SH-SY5Y (cell line): ENCODE results near the gene GSG1L.

Source experiments
- GATA2 ChIP-seq: IDR thresholded peaks from 2 replicates; pipeline ENCODE4 v1.6.1; 2011; ENCODE audit warnings: mild to moderate bottlenecking, low read depth, low read length
- GATA3 ChIP-seq: IDR thresholded peaks from 2 replicates; pipeline ENCODE4 v1.6.1; 2011; ENCODE audit warnings: low read depth, mild to moderate bottlenecking, low read length, moderate library complexity

The GSG1L gene

DNA sequence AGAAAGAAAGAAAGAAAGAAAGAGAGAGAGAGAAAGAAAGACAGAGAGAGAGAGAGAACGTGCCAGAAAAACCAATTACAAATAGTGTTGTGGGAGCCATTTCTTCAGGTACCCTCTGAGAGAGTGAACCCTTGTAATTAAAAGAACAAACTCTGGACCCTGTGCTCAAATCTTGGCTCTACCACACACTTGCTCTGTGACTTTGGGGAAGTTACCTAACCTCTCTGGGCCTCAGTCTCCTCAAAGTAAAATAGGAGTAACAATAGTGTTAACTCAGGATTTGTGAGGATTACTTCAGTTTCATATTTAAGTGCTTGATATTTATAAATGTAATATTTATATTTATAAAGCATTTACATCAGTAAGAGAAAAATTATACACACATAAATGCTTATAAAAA is 139.8 kb downstream of the GSG1L start:
- no peak for TF ChIP-seq GATA2
- TF ChIP-seq GATA3: no peak

DNA sequence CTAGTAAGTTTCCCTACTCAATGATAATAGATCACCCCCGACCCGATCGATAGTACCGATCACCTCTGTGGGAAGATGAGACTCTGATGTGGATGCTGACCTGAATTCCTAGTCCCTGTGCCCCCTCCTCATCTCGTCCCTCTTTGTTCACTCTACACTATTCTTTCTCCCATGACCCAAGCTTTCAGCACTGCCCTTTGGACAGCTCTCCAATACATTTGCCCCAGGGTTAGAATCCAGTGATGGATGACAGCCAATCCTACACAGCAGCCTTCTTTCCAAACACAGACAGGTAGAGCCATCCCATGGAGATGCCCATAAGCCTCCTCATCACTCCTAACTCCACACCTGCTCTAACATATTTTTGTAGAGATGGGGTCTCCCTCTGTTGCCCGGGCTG is 141.1 kb downstream of the GSG1L start:
- TF ChIP-seq GATA3 (no peak), GATA2 (no peak)

DNA sequence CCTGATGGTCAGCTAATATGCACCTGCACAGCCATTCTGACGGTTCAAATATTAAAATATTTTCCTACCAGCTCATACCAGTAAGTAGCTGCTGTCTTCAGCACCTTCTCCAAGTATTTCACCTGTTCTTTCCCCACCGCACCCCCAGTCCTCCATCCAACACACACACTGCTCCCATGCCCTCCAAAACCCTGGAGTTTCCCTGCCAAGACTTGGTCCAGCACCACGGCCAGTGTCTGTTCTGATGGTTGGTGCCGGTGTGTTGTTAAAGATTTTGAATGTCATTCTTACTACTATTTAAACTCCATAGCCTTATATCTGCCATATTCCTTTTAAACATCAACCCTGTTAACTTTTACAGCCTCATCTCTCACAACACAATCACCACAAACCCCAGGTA is 142.4 kb downstream of the GSG1L start:
- TF ChIP-seq GATA3 (no peak), GATA2 (no peak)

DNA sequence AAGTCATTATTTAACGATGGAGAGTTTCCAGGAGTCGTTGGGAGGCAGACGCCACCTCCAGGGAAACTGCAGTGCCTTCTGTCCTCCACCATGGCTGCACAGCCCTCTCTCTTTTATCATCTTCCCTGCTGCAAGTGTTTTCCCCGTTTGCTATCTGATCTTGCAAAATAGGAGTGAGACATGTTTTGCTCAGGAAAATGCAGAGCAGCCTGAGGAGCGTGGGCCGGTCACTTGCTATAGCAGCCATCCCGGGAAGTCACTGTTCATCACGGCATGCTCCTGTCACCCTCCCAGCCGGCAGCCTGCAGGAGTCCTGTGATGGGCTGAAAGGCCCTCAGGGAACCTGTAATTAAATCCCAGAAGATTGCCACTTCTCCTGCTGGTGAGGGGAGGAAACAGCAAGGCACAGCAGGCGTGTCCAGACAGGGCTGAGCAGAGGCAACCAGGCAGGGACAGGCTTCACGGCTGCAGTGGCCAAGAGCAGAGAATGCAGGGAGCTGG is 143.1 kb downstream of the GSG1L start:
- TF ChIP-seq GATA2 (peak; percentile 74), GATA3 (no peak)

DNA sequence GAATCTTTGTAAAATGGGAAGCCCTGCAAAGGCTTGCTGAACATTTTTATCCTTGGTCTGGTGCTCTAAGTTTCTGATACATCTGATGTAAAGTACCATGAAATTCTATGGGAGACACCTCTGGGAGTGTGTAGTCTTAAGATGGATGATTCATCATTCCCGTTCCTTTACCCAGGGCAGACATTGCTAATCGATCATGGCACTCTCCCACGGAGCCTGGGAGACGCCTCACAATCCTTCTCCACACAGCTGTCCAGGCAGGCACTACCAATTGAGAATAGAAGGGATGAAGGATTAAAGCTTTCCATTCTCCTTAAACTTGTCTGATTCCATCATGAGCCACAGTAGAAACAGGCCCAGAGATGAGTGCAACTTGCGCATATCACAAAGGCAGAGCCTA is 144.8 kb downstream of the GSG1L start:
- TF ChIP-seq GATA2 (no peak), GATA3 (no peak)

DNA sequence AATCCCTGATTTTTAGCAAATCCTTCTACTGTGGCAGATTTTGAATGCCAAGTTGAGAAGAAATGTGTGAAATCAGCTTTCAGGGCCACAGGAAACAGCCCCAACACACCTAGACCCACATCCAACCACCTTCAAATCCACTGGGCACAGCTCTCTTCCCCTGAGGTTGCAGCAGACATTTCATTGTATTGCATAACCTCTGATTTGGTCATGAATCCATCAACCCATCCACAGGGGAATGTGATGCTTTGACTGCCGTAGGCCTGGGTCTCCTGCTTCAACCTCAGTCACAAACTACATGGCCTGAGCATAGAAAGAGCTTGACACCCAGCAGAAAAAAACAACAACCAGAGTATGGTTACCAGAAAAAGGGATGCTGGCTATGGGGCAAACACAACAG is 145.6 kb downstream of the GSG1L start:
- no peak for TF ChIP-seq GATA3
- no peak for TF ChIP-seq GATA2

DNA sequence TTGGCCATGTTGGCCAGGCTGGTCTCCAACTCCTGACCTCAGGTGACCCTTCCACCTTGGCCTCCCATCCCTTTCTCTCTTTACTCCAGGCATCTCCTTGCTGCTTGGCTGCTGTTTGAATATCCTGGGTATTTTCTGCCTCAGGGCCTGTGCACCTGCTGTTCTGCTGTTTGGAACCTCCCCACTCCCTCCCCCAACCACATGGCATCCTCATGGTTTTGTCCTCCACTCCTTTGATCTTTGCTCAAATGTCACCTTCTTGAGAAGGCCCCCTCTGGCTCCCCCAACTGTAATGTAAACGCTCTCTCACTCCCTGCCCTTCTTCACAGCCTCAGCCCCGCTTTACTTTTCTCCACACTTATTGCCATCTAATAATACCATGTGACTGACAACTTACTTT is 152.0 kb downstream of the GSG1L start:
- TF ChIP-seq GATA3 (no peak), GATA2 (no peak)

DNA sequence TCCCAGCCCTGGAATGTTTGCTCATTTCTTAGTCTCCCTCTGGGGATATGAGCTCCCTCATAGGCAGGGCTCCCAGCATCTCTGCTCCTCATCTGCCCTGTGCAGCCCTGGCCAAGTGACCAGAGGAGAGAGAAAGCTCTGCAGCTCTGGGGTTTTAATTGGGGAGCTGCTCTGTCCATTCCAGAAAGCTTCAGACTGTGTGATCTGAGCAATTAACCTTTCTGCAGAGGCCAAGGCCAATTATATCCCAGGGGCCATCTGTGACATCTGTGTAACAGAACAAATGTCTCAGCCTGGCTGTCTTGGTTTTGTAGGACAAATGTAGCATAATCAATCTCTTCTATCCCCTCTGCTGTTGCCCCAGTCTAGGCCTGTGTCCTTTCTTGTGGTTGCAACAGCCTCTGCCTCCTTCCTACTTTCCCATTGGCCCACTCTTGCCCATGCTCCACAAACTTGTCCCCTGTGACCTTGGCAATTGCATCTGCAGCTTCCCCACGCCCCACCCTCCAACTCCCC is 156.0 kb downstream of the GSG1L start:
- TF ChIP-seq GATA2: no peak
- no peak for TF ChIP-seq GATA3

DNA sequence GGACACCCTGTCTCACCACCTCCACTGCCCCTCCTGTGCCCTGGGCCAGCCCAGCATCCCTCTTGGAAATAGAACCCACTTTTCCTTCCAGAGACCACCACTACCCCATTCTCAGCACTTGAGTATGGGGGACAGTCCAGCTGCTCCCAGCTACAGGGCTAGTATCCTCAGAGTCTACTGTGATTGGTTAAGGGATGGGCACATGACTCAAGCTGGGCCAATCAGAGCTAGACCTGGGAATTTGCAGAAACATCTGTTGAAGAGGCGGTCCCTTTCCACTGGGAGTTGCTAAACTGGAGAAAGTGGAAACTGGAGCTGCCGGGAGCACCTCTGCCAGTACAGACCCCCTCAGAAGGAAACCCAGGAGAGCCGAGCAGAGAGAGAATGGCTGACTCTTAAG is 156.6 kb downstream of the GSG1L start:
- TF ChIP-seq GATA3: no peak
- no peak for TF ChIP-seq GATA2

DNA sequence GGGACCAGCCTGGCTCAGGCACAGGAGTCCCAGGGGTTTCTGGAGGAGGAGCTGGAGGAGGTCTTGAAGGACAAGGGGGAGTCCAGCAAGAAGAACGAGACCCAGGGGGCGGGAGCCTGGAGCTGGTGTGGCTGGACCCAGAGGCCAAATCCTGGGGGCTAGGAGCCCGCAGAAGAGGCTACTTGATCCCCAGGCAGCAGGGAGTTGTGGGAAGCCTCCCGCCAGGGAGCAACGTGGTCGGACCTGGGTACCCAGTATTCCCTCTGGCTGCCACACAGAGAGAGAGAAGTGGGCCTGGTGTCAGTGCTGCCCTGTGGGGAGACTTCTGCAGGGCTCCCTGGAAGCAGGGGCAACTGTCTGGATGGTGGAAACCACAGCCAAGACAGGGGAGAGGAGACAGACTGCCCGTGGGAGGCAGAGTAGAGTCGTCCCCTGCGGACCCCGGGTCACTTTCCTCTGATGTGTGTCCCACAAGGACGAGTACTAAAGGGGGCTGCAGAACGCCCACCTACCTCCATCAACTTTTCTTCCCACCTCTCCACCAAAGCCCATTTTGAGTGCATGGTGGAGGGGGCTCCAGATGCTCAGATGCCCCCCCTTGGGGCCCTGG is 160.4 kb downstream of the GSG1L start:
- TF ChIP-seq GATA3: no peak
- TF ChIP-seq GATA2: no peak

DNA sequence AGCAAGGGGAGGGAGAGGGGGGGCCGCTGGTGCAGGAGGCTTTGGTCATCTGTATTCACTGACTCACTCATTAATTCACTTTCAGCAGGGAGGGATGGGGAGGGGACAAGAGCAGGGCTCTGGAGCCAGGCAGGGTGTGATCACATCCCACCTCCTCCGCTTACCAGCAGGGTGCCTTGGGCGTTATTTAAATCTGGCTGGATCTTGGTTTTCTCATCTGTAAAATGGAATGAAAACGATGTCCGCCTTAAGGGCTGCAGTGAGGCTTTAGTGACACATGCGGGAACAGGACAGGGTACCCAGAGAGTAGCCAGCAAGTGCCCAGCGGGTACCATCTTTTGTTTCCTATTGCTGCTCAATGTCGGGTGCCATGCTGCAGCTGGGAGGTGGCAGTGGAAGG is 161.0 kb downstream of the GSG1L start:
- no peak for TF ChIP-seq GATA3
- no peak for TF ChIP-seq GATA2

DNA sequence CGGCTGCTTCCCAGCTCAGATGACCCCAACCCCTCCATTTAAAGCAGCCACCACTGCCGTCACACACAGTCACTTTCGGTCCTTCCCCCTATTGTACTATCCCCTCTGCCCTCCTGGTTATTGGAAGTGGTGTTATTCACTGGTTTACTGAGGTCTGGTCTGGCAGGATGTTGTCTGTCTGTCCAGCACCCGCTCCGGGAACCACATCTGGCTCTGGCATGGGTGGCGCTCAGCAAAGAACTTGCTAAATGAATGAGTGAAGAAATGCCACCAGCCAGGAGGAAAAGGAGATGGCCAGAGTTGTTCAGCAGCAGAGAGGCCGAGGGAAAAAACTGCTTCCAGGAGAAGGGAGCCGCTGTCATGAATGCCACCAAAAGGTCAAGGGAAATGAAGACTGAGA is 161.6 kb downstream of the GSG1L start:
- no peak for TF ChIP-seq GATA2
- no peak for TF ChIP-seq GATA3

DNA sequence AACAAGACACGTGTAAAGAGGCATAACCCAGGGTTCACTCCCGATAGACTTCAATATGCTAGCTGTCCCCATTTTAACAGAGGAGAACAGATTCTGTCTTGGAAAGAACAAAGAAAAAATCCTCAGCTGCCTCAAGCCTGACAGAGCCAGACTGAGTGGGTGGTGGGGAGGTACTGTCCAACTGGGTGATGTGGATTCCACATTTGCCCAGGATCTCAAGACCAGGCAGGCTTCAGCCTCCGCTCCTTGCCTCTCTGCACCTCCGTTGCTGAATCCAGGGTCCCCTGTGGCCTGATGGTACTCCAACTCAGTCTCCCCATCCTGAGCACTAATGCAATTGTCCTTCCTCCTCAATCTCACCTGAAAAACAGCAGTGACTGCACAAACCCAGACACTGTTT is 163.8 kb downstream of the GSG1L start:
- no peak for TF ChIP-seq GATA3
- TF ChIP-seq GATA2: no peak

DNA sequence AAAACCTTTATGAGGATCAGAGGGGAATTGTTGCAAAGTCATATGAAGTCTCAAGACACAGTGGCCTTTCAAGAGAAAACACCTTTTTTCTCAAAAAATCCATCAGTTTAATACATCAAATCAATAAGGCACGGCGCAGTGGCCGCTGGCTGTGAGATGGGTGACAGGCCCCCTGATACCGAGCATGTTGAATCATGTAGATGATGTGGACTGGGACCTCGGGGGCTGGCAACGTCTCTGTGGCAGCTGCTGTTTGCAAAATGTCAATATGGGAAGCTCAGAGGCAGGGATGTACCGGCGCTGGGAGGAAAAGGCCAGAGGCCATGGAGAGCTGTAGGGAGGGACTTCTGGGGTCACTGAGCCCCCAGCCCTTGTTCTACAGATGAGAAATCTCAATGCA is 169.1 kb downstream of the GSG1L start:
- TF ChIP-seq GATA2: no peak
- no peak for TF ChIP-seq GATA3

DNA sequence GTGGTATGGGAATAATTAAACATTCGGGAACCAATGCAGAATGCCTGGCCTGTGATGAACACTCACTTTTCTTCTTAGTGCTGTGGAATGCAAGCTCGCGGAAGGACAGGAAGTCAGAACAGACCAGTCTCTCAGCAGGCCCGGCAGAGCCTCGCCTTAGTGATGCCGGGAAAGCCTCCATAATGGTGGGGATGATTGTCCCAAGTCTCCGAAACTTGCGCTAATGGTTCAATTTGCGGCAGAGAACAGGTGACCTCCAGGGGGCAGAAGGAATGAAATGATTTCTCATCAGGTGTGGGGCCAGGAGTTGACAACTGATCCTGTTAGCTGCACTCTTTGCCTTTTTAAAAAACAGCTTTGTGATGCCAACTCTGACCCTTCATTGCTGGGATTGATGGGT is 170.6 kb downstream of the GSG1L start:
- no peak for TF ChIP-seq GATA3
- no peak for TF ChIP-seq GATA2

DNA sequence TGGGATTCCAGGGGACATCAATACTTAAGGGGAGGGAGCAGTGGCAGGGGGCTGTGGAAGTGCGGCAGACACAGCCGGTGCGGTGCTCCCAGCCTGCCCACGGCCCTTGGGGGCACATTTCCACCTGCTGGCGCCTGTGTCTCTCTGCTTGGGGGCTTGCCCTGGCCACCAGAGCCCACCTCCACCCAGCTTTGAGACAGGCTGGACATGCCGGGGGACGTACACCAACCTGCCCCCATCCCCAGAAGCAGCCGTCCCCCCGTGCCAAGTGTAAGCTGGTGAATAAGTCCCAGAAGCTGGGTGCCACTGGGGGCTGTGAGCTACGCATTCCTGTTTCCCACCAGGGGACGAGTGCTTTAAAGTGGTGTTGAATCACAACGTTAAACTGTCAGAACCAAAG is 172.6 kb downstream of the GSG1L start:
- TF ChIP-seq GATA3 (no peak), GATA2 (no peak)
